Activated CD4-positive, alpha-beta T cell treated with anti-CD3 and anti-CD28 coated beads, Interleukin-2, amount 10 ng/mL, durations not matched to agents 7 days and 5 days (primary cell): ENCODE data around the gene TXNL4A. TPM values are rescaled to one million over a fixed set of nuclear protein-coding genes. Genes with fewer than 3 reads are reported as not detected.

ENCODE experiments used
- CTCF ChIA-PET: fragments of 350-600 bp; sonication (Branson Sonifier 250); formaldehyde crosslinking; loops from one replicate; lab custom pipeline; 2021; ENCODE audit warnings: antibody characterized with exemption; lab: Charles Lee
- POLR2A ChIA-PET: fragments of 350-600 bp; sonication (Branson Sonifier 250); formaldehyde crosslinking; loops from one replicate; lab custom pipeline; 2021; ENCODE audit warnings: antibody characterized with exemption; lab: Charles Lee
- DNase-seq: peaks from one replicate; pipeline ENCODE4 v3.0.0-alpha.2; 2020
- H3K27ac Mint-ChIP-seq: one replicate; pipeline ENCODE4 v1.8.0; 2021; ENCODE audit warnings: mild to moderate bottlenecking, moderate library complexity, mixed read lengths
- H3K27me3 Mint-ChIP-seq: one replicate; pipeline ENCODE4 v1.8.0; 2021; ENCODE audit warnings: mixed read lengths
- H3K36me3 Mint-ChIP-seq: one replicate; pipeline ENCODE4 v1.8.0; 2021; ENCODE audit warnings: low read depth, mixed read lengths
- H3K4me1 Mint-ChIP-seq: one replicate; pipeline ENCODE4 v1.8.0; 2021; ENCODE audit warnings: mixed read lengths
- H3K4me3 Mint-ChIP-seq: one replicate; pipeline ENCODE4 v1.8.0; 2021; ENCODE audit warnings: mild to moderate bottlenecking, moderate library complexity, mixed read lengths
- H3K9me3 Mint-ChIP-seq: one replicate; pipeline ENCODE4 v1.8.0; 2021; ENCODE audit warnings: mixed read lengths
- total RNA-seq, 2 experiments: library from RNA; stranded (reverse); gene quantifications; one replicate each; pipeline ENCODE4 v1.2.3, GENCODE V29; 2021

The TXNL4A gene
- total RNA-seq, 2 experiments from 2014 or later, result 131 TPM

DNA sequence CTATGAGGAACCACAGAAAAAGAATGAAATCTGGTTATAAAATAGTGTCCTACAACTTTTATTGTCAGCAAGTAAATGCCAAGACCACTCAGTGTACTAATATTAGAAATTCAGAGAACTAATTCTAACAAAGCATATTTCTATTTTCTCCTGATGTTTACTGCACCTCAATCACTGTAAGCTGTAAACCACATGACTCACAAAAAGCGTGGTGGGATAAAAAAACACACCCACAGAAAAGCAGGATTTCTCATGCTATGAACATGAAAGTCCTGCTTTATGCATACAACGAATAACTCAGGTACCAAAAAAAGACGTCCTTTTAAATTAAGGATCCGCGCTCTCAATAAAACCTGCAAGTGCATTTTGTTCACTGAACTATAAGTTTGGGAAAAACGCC lies 797 bp downstream of the TXNL4A start:
- Mint-ChIP-seq H3K4me3 (peak overlapping the region; percentile 92), H3K9me3 (no peaks in the 10 kb centered on the region), H3K27ac (peak overlapping the region; percentile 89), H3K36me3 (peaks cover 20% of the 10 kb centered on the region), H3K4me1 (peaks cover 50% of the 10 kb centered on the region), H3K27me3 (no peaks in the 10 kb centered on the region)
- DNase-seq, result no peak
- ChIA-PET CTCF (interaction anchor here (0.8 to 2.9 kb wide), 3 partner anchors 13 to 46 kb away, joined by 3 to 8 read pairs (median 3); no protein-coding TSS in a partner anchor), POLR2A (no interaction called here)

DNA sequence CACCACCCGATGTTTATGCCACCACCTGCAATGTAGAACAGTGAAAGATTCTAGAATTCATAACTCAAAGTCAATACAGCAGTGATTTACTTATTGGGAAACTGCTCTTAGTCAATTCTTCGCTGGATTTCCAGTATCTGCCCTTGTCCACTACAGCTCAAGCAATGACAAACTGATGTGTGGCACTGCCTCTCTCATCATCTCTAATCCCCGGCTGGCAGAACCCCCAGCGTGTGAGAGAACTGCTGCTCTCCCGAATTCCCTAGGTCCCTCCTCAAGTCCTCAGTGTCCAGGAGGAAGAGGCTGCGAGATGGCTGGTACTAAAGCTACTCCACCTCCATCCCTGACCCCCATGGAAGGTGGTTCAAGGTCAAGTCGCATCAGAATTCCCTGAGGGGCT lies 1.6 kb downstream of the TXNL4A start:
- H3K27ac Mint-ChIP-seq, result peak overlapping the region; percentile 89
- H3K4me3 Mint-ChIP-seq, result peak overlapping the region; percentile 92
- POLR2A ChIA-PET, result no interaction called here
- H3K27me3 Mint-ChIP-seq, result no peaks in the 10 kb centered on the region
- H3K9me3 Mint-ChIP-seq, result no peaks in the 10 kb centered on the region
- DNase-seq, result no peak
- H3K4me1 Mint-ChIP-seq, result peaks cover 58% of the 10 kb centered on the region
- CTCF ChIA-PET, result interaction anchor here (0.5 to 2.9 kb wide), 4 partner anchors 10 to 590 kb away, joined by 3 to 8 read pairs (median 4); no protein-coding TSS in a partner anchor
- peaks cover 27% of the 10 kb centered on the region for H3K36me3 Mint-ChIP-seq

DNA sequence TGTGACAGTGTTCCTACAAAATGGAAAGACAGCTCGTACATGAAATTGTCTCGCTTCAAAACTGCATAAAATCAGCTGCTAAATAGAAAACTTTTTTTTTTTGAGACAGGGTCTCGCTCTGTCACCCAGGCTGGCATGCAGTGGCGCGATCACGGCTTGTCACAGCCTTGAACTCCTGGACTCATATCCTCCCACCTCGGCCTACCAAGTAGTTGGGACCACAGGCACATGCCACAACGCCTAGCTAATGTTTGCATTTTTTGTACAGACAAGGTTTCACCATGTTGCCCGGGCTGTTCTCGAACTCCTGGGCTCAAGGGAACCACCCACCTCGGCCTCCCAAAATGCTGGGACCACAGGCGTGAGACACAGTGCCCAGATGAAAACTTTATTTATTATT lies 3.2 kb downstream of the TXNL4A start:
- Mint-ChIP-seq H3K27ac (no peak overlapping the region), H3K4me3 (no peak overlapping the region), H3K36me3 (peaks cover 30% of the 10 kb centered on the region), H3K9me3 (no peaks in the 10 kb centered on the region), H3K4me1 (peaks cover 67% of the 10 kb centered on the region), H3K27me3 (no peaks in the 10 kb centered on the region)
- POLR2A ChIA-PET, result no interaction called here
- DNase-seq, result no peak
- CTCF ChIA-PET, result interaction anchor here (0.6 to 2.9 kb wide), 10 partner anchors 11 to 174 kb away, joined by 3 to 8 read pairs (median 4); no protein-coding TSS in a partner anchor

- ChIA-PET CTCF (interaction anchor here (1.5 to 2.7 kb wide), 3 partner anchors 13 to 52 kb away, joined by 3 to 8 read pairs (median 4); no protein-coding TSS in a partner anchor), POLR2A (no interaction called here)
- Mint-ChIP-seq H3K36me3 (peaks cover 38% of the 10 kb centered on the region), H3K9me3 (no peaks in the 10 kb centered on the region), H3K4me3 (no peak overlapping the region), H3K27ac (peak overlapping the region; percentile 26), H3K27me3 (no peaks in the 10 kb centered on the region), H3K4me1 (peaks cover 72% of the 10 kb centered on the region)
- DNase-seq, result no peak
Observed at GRCh38 chr18:79983793-79984192, 4.6 kb downstream of the TXNL4A start.

GRCh38 chr18:79983253-79983652 lies 5.1 kb downstream of the TXNL4A start:
- no peaks in the 10 kb centered on the region for H3K9me3 Mint-ChIP-seq
- H3K27me3 Mint-ChIP-seq, result no peaks in the 10 kb centered on the region
- POLR2A ChIA-PET, result no interaction called here
- H3K36me3 Mint-ChIP-seq, result peaks cover 38% of the 10 kb centered on the region
- peaks cover 72% of the 10 kb centered on the region for H3K4me1 Mint-ChIP-seq
- CTCF ChIA-PET, result interaction anchor here (0.8 to 2.7 kb wide), 3 partner anchors 16 to 53 kb away, joined by 3 to 8 read pairs (median 3); no protein-coding TSS in a partner anchor
- H3K27ac Mint-ChIP-seq, result peak overlapping the region; percentile 74
- DNase-seq, result no peak
- no peak overlapping the region for H3K4me3 Mint-ChIP-seq

- Mint-ChIP-seq H3K4me3 (no peak overlapping the region), H3K36me3 (peaks cover 42% of the 10 kb centered on the region), H3K9me3 (no peaks in the 10 kb centered on the region), H3K27ac (peak overlapping the region; percentile 74), H3K27me3 (no peaks in the 10 kb centered on the region), H3K4me1 (peaks cover 75% of the 10 kb centered on the region)
- CTCF ChIA-PET, result interaction anchor here (0.8 to 2.7 kb wide), 2 partner anchors 15 to 25 kb away, joined by 3 to 8 read pairs; no protein-coding TSS in a partner anchor
- POLR2A ChIA-PET, result interaction anchor here (0.6 kb wide), 1 partner anchor 8 kb away, joined by 3 read pairs; no protein-coding TSS in a partner anchor
- DNase-seq, result peak; percentile 43
Observed at GRCh38 chr18:79982736-79983135, 5.6 kb downstream of the TXNL4A start.

DNA sequence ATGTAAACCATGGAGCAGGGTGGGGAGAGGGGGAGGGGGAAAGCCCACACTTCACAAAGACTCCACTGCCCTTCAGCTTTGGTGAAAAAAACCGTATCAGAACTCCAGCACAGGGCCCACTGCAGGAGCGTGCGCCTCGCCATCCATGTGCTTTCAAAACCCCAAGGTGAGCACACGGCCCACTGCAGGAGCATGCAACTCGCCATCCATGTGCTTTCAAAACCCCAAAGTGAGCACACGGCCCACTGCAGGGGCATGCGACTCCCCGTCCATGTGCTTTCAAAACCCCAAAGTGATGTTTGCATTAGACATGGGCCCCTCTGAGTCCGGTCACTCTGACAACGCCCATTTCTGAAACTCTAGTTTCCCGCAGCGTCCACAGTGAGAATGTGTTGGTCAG lies 7.8 kb downstream of the TXNL4A start:
- H3K4me1 Mint-ChIP-seq, result peaks cover 65% of the 10 kb centered on the region
- no peak overlapping the region for H3K4me3 Mint-ChIP-seq
- H3K27me3 Mint-ChIP-seq, result no peaks in the 10 kb centered on the region
- DNase-seq, result no peak
- POLR2A ChIA-PET, result no interaction called here
- H3K27ac Mint-ChIP-seq, result no peak overlapping the region
- CTCF ChIA-PET, result interaction anchor here (1.7 kb wide), 1 partner anchor 25 kb away, joined by 5 read pairs; no protein-coding TSS in a partner anchor
- H3K9me3 Mint-ChIP-seq, result no peaks in the 10 kb centered on the region
- peaks cover 37% of the 10 kb centered on the region for H3K36me3 Mint-ChIP-seq

DNA sequence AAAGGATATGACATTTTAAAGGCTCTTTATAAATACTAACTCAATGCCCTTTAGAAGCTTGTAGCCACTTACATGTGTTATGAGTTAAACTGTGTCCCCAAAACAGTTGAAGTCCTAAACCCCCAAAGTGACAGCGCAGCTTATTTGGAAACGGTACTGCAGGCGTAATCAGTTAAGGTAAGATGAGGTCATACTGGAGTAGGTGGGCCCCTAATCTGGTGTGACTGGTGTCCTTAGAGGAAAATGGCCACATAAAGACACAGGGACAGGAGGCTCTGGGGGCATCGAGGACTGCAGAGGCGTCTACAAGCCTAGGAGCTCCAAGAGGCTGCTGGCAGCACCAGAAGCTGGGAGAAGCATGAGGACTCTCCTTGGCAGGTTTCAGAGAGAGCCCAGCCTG lies 8.5 kb downstream of the TXNL4A start:
- Mint-ChIP-seq H3K4me1 (peaks cover 57% of the 10 kb centered on the region), H3K4me3 (no peak overlapping the region), H3K27me3 (no peaks in the 10 kb centered on the region), H3K36me3 (peaks cover 33% of the 10 kb centered on the region), H3K9me3 (no peaks in the 10 kb centered on the region), H3K27ac (no peak overlapping the region)
- DNase-seq, result no peak
- ChIA-PET CTCF (interaction anchor here (1.7 kb wide), 1 partner anchor 24 kb away, joined by 5 read pairs; no protein-coding TSS in a partner anchor), POLR2A (no interaction called here)

GRCh38 chr18:79975985-79976680 lies 12.2 kb downstream of the TXNL4A start:
- Mint-ChIP-seq H3K4me1 (peaks cover 24% of the 10 kb centered on the region), H3K9me3 (no peaks in the 10 kb centered on the region), H3K27ac (peak overlapping the region; percentile 41), H3K36me3 (peaks cover 34% of the 10 kb centered on the region), H3K4me3 (no peak overlapping the region), H3K27me3 (no peaks in the 10 kb centered on the region)
- ChIA-PET CTCF (interaction anchor here (1.0 to 1.4 kb wide), 3 partner anchors 8 to 14 kb away, joined by 3 to 5 read pairs (median 3); no protein-coding TSS in a partner anchor), POLR2A (no interaction called here)
- DNase-seq, result no peak

- H3K36me3 Mint-ChIP-seq, result peaks cover 38% of the 10 kb centered on the region
- no peak overlapping the region for H3K4me3 Mint-ChIP-seq
- no peak overlapping the region for H3K27ac Mint-ChIP-seq
- H3K27me3 Mint-ChIP-seq, result no peaks in the 10 kb centered on the region
- CTCF ChIA-PET, result interaction anchor here (2.4 kb wide), 1 partner anchor 11 kb away, joined by 8 read pairs; no protein-coding TSS in a partner anchor
- no peaks in the 10 kb centered on the region for H3K9me3 Mint-ChIP-seq
- peaks cover 17% of the 10 kb centered on the region for H3K4me1 Mint-ChIP-seq
- POLR2A ChIA-PET, result no interaction called here
- DNase-seq, result no peak
Observed at GRCh38 chr18:79975043-79975442, 13.3 kb downstream of the TXNL4A start.

DNA sequence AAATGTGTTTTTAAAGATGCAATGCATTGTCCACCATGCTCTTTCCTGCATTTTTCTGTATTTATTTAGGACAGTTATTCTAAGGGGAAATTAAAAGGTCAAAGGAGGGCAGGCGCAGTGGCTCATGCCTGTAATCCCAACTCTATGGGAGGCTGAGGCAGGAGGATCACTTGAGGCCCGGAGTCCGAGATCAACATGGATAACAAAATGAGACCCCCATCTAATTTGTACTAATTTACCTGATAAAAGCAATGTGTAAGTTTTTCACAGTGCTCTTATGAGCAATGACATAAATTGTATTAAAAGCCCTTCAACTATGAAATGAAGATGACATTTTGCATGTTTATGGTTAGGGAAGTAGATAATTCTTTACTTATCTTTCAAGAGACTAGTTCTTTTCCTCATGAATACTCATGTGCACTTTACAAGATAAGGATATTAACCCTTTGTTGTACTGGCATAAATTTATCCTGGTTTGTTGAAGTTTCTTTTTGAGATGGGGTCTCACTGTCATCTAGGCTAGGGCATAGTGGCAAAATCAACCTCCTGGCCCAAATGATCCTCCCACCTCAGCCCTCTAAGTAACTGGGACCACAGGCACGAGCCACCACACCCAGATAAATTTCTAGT lies 14.2 kb downstream of the TXNL4A start:
- H3K36me3 Mint-ChIP-seq, result peaks cover 35% of the 10 kb centered on the region
- ChIA-PET CTCF (interaction anchor here (0.5 to 2.4 kb wide), 2 partner anchors 12 to 24 kb away, joined by 3 to 8 read pairs; no protein-coding TSS in a partner anchor), POLR2A (interaction anchor here (0.6 kb wide), 1 partner anchor 8 kb away, joined by 3 read pairs; no protein-coding TSS in a partner anchor)
- no peaks in the 10 kb centered on the region for H3K9me3 Mint-ChIP-seq
- H3K4me3 Mint-ChIP-seq, result no peak overlapping the region
- H3K27me3 Mint-ChIP-seq, result no peaks in the 10 kb centered on the region
- H3K4me1 Mint-ChIP-seq, result peaks cover 14% of the 10 kb centered on the region
- no peak overlapping the region for H3K27ac Mint-ChIP-seq
- no peak for DNase-seq

- no peaks in the 10 kb centered on the region for H3K9me3 Mint-ChIP-seq
- H3K36me3 Mint-ChIP-seq, result peaks cover 34% of the 10 kb centered on the region
- H3K4me3 Mint-ChIP-seq, result no peak overlapping the region
- H3K4me1 Mint-ChIP-seq, result peaks cover 15% of the 10 kb centered on the region
- H3K27me3 Mint-ChIP-seq, result no peaks in the 10 kb centered on the region
- ChIA-PET CTCF (interaction anchor here (2.4 kb wide), 1 partner anchor 12 kb away, joined by 8 read pairs; no protein-coding TSS in a partner anchor), POLR2A (no interaction called here)
- H3K27ac Mint-ChIP-seq, result no peak overlapping the region
- no peak for DNase-seq
Observed at GRCh38 chr18:79973517-79973916, 14.8 kb downstream of the TXNL4A start.
